UCSD-AML1 (cell line): ENCODE results near the gene COL15A1.
"Not testable (repeated sequence)": the region's sequence is repeated elsewhere in the genome, so short reads cannot be mapped to it uniquely, and the experiment has no call there.

Experiments used
- DNase-seq: peaks from one replicate; lab custom pipeline; 2025; ENCODE audit not compliant: unreplicated experiment; lab: John Stamatoyannopoulos, UW

Gene COL15A1

DNA sequence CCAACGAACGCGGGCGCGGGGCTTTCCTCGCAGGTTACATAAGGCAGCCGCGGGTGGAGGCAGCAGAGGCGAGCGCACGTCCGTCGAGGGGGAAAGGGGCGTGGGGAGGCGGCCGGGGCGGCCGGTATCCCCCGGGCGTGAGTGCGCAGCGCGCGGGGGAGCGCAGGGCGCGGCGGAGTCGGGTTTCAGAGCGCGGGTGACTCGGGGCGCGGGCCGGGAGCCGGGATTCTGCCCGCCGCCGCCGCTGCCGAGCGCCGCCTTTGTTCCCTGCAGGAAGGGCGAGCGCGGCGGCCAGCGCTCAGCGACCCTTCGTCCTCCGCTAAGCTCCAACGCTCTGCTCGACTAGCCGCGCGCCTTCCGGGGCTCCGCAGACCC, at the start of gene COL15A1:
Gene COL15A1, plus strand, starts transcription at position 226 of the 375 bp plus-strand sequence. CDS start 155 bp downstream, outside the sequence.
- no peak for DNase-seq

DNA sequence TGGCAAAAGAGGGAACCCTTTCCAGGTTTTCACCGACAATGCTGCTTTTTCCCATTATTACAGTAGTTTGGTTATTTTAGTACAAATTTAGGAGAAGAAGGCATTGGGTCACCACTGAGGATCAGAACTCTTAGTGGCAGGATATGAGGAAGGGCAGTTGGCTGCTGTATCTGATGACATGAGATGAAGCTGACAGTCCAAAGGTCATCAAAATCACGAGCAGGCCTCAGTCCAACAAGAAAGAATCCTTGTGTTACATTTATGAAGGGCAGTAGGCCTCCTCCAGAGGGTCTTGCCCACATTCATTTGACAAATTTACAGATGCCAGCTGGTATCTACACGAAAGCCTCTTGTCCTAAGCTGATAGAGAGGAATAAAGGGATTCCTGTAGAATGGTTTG, 49.5 kb upstream of the COL15A1 start:
- no peak for DNase-seq

DNA sequence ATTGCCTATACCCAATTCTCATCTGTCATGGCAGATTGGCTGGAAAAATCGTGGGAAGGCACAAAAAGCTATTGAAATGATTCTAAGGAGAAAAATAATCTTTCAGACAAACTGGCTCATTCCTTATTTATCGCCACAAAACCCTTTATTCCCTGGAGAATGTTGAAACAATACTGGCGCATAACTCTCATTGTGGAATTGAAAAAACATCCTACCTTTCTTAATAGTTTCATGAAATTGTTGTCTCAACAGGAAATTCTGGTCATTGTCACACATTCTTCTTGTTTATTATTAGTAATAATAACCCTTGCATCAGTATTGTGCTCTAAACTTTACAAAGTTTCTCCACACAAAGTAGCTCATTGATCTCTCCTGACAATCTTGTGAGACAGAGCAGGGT, 48.9 kb upstream of the COL15A1 start:
- DNase-seq, result no peak

DNA sequence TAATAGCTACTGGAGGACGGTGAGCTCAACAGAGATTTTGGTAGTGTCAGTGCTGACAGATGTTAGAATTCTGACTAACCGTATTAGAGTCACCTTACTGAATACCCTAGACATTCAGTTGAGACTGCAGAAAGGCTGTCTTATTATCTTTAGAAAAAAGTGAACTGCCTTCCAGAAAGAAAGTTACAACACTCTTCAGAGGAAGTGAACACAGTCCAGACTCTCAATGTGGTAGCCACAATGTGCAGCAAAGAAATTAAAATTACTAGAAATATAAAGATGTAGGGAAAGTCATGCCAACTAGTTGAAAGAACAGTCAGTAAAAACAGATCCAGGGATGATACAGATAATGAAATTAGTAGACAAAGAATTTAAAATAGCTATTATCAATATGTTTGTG, 47.1 kb upstream of the COL15A1 start:
- no peak for DNase-seq

DNA sequence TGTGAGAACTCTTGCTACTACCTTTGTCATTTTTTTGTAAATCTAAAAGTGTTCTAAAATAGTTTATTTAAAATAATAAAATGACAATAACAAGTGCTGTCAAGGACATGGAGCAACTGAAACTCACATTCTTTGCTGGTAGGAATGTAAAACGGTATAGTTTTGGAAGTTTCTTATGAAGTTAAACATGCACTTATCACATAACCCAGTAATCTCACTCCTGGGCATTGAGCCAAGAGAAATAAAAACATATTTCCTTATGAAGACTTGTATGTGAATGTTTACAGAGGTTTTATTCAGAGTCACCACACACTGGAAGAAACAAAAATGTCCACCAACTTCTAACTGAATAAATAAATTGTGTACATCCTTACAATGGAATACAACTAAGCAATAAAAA, 46.0 kb upstream of the COL15A1 start:
- no peak for DNase-seq

DNA sequence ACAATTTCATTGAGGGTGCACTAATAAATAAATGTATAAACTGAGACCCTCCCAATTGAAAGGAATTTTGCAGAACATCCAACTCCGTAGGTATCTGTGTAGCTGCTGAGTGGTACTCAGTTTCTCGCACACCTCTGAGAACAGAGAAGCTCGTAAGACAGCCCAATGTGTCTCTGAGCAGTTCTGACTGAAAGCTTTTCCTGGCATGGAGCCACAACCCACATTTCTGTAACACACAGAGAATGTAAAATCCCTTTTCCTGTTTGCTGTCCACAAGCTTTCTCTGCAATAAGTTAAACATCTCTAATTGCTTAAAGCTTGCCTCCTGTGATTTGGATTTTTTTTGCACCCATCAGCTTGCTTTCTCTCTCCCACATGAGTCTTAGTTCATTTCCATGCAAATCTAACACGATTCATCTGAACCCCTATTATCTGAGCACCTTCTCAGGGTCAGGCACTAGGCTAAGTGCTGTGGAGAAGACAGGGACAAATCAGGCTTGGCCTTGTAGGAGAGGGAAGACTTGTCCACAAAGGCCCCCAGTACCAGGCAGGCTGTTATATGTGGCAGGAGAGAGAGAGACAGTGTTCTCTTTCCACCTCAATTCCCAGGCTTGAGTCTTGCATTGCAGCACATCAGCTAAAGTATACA, 44.2 kb upstream of the COL15A1 start:
- no peak for DNase-seq

DNA sequence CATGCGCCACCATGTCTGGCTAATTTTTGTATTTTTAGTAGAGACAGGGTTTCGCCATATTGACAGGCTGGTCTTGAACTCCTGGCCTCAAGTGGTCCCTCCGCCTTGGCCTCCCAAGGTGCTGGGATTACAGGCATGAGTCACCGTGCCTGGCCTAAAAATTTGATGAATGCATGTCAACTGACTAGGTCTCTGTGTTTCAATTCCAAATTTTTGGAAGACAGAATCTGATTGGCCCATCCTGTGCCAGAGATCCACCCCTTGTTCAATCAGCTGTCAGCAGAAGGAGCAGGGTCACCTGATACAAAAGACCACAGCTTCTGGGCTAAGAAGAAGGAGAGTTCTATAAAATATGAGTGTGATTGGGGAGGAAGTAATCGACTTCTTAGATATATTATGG, 43.5 kb upstream of the COL15A1 start:
- DNase-seq, result no peak

DNA sequence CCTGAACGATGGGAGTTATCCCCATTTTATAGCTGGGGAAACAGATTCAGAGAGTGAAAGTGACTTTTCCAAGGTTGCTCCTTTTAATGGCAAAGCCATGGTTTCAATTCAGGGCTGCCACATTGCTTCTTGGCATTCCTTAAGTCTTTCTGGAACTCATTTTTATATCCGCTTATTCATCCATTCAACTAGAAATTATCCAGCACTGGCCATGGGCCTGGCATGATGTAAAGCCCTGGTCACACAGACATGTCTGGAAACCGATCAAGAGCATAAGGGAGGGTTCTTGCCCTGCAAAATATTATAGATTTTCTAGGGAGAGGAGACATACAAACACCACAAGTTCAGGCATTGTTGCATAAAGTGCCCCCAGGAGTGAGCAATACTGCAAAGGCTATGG, 43.0 kb upstream of the COL15A1 start:
- no peak for DNase-seq

DNA sequence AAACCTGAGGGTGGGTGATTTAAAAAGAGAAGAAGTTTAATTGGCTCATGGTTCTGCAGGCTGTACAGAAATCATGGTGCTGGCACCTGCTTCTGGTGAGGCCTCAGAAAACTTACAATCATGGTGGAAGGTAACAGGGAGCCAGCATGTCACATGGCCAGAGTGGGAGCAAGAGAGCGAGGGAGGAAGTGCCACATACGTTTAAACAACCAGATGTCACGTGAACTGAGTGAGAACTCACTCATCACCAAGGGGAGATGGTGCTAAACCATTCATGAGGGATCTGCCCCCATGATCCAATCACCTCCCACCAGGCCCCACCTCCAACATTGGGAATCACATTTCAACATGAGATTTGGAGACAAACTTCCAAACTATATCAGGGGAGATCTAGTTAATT, 41.9 kb upstream of the COL15A1 start:
- DNase-seq, result not testable (repeated sequence)

DNA sequence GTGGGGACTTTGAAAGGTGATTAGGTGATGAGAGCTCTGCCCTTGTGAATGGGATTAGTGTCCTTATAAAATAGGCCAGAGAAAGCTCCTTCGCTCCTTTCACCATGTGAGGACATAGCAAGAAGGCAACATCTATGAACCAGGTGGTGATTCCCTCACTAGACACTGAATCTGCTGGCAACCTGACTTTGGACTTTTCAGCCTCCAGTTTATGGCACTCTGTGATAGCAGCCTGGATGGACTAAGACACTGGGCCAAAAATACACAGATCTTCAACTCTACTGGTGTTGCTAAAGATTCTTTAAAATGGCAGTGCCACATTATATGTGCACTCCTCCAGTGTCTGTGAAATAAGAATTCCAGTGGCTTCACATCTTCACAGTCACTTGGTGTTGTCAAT, 41.2 kb upstream of the COL15A1 start:
- DNase-seq, result no peak

DNA sequence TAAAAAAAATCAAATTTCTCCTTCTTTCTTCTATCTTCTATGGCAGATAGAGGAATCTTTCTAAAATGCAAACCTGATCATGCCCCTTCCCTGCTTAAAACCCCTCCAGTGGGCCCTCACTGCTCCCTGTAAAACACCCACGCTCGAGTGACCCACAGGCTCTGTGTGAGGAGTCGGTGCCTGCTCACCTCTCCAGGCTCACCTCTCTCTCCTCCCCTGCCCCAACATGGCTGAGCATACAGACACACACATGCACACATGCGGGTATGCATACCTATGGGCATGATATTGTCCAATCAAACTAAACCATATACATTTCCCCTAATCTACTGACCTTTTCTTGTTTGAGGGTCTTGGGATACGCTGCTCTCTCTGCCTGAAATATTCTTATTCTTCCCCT, 40.8 kb upstream of the COL15A1 start:
- no peak for DNase-seq

DNA sequence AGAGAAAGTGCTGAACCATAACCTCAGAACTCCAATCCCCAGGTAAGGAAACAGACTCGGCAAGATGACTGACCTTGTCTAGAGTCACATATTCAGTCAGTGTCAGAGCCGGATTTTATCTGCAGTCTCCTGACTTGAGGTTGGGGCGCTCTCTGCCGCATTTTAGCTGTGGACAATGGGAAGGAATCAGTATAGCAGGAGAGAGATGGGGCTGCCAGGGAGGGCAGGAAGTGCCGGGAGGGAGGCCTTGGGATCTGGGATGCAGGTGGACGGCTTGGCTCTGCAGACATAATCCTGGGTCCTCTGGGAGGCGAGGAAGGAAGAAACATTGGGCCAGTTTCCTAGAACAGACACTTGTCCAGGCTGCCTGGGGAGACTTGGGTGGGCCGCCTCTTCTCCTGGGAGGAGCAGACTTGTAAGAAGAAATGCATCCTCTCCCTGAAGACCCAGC, 39.7 kb upstream of the COL15A1 start:
- DNase-seq, result no peak

DNA sequence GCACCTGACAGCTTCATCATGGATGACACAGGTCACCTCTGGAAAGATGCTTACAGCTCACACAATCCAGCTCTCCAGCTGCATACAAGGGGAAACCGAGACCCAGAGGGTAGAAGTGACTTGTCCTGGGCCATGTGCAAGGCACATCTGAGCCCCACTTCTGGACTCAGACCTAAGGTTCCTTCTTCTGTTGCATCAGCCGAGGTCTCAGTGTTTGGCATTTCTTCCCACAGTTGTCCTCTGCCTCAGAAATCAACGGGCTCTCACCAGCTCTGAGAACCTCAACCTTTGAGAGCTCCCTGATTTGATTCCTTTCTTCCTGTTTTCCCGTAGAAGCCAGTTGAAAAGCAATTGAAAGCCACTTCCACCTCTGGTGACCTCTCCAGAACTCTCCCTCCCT, 38.7 kb upstream of the COL15A1 start:
- DNase-seq, result no peak

DNA sequence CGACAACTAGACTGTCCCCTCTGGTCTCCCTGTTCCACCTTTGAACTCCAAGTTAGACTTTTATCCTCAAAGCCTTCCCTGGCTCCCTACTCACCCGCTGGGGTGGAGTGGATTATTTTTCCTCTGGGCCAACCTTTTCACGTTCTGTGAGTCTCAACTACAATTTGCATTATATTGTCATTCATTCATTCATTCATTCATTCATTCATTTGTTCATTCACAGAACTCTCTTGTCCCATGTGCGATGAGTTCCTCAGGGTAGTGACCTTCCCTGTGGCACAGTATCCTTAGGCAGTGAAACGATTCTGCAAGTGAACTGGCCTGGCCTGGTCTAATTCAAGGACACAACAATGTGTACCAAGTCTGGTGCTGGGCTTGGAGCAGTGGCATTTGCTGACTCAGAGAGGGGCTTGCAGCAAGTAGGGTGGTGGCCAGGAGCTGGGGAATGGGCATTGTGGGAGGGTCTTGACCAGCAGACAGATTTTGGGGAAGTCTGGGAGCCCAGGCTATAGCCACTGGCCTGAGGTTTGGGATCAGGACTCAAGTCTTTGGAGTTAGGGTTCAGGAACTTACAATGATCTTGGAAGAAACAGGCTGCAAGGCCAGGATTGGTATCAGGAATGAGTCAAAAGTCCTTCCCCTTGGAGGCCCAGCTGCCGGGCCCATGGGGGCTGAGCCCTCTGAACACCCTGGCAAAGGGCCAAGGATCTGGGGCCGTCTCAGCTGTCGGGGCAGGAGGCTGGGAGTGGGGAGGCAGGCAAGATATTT, 37.2 kb upstream of the COL15A1 start:
- no peak for DNase-seq

DNA sequence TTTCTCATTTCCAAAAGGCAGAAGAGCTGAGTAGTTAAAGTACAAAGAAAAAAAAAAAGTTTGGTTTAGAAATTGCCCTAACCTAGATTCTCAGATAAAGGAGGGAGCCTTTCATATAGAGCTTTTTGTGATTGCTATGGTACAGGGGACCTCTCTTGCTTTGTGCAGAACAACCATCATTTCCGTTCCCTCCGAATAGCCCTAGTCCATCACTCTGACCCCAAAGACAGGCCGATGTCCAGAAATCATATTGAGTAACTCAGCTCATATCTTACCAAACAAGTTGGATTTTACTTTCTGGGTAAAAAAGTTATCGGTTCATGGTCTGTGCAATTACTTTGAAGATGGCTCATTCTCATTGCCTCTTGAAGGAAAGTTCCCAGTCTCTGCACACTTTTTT, 36.7 kb upstream of the COL15A1 start:
- no peak for DNase-seq

DNA sequence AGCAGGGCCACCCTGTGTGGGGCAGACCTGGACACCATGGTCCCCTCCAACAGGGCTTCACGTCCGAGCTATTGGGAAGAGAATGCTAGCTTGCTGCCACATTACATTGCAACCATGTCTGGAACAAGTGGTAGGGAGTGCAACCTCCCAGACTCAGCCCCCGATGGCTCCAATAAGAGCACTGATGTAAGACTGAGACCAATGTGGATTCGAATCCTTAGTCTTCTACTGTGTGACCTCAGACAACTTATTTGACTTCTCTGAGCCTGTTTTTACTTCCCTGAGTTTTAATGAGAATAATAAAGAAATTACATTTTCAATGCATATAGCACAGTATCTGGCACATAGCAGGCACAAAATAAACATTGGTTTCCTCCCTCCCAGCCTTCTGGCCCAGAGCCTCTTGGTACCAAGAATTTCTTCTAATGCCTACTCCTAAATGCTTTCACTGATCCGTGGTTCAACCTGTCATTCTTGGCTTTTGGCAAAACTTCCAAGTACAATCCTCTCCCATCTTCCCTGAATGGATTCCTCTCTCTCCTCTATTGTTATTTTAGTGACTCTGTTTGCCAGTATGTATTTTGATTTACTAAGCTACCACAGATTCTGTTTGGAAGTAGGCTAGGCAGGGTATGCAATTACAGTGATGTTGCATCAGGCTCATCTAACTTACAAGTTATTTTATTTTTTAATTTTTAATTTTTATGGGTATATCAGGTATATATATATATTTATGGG, 34.6 kb upstream of the COL15A1 start:
- no peak for DNase-seq

DNA sequence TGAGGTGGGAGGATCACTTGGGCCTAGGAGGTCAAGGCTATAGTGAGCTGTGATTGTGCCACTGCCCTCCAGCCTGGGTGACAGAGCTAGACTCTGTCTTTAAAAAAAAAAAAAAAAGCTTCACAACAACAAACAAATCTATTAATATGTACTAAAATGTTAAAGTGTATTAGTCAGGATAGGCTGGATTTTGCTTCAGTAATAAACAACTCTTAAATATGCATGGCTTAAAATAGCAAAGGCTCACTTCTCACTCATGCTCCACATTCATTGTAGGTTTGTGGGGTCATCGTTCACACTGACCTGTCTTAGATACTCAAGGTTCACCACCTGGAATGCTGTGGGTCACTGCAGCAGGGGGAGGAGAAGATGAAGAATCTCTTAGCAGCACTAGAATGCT, 33.8 kb upstream of the COL15A1 start:
- no peak for DNase-seq

DNA sequence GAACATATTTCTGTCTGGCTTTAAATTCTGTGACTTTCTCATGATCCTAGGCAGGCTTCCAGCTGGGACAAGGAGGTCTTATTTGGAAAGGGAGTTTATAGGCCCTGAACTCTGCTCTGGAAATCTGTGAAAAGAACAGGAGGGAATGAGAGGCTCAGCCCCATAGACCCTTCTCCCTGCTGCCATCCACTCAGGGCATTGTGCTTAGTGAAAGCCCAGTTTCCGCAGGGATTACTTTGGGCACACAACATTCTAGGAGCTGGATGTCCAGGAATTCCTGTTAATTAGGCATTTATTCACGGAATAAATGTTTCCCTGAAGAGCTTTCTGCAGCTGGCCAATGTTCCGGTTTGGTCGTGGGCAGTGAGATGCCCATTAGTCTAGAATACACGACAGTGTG, 32.7 kb upstream of the COL15A1 start:
- DNase-seq, result no peak

DNA sequence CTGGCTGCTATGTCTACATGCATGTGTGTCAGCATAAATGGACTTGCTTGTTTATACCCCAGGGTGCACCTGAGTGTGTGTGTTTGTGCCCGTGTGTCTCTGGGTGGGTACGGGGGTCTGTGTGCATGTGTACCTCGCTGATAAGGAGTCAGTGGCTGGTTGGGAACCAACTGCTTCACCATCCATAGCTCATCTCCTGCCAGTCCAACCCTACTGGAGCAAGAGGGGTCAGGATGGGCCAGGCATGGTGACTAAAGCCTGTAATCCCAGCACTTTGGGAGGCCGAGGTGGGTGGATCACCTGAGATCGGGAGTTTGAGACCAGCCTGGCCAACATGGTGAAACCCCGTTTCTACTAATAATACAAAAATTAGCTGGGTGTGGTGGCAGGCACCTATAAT, 32.0 kb upstream of the COL15A1 start:
- not testable (repeated sequence) for DNase-seq

DNA sequence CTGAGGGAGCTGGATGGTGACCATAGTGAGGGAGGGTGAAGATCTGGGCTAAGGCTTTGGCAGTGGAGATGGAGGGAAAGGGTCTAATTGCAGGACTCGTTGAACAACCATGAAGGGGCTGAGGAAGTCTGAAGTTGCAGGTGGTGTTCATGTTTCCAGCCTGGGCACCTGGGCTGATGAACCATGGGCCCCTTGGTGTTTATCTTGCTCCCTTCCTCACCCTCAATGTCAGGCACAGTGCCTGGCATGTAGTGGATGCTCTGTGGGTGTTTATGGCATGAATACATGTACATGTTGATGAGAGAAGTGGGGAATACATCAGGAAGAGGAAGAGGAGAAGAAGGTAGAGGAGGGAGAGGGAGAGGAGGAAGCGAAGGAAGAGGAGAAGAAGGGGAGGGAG, 31.3 kb upstream of the COL15A1 start:
- DNase-seq, result no peak

DNA sequence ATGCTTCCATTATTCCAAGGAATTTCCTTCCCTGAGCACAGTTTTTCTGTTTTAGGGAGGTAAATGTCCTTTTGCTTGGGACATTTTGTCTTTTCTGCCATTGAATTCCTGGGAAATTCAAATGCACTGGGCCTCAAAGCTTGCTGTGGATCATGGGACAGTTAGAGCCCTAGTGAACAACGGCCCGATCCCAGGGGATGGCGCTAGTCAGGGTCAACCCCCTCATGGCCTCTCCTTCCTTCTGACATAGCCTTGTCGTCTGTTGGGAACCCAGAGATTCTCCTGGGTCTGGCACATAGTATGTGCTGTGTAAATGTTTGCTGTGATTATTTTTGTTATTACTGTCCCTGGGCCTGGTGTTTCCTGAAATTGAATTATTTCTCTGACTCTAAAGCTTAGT, 30.7 kb upstream of the COL15A1 start:
- DNase-seq, result no peak

DNA sequence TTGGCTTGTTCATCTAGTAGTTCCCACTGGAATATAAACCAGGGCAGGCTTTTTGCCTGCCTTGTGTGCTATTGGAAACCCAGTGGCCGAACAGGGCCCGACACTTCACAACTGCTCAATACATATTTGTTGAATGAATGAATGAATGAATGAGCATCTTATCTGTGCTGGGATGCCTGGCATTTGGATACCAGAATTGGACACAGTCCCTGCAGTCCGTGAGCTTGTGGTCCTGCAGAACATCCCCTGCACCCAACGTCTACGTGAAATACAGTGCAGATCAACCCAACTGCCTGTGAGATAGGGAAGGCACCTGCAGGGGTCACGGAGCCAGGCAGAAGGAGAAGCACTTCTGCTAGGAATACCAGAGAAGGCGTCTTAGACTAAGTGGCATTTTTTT, 30.0 kb upstream of the COL15A1 start:
- no peak for DNase-seq
